ENCODE measurements around the gene UBA5.

UBA5 gene

DNA sequence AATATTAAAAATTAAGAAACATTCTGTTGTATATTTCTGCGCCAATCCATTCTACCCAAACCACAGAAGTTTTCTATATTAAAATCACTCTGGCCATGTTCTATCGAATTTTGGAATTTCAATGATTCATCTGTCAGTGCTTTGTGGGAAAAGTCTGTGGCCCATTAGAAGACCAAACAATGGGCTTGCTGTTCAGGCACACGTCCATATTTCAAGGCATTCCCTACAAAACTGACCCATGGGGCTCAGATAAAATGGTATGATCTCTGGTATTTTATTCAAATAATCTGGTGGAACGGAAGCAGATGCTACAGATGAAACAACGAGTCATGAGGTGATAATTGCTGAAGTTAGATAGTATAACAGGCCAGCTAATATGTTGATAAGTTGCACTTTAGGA lies 49.6 kb downstream of the UBA5 start:
- no peak overlapping the region for H3K27ac ChIP-seq
- no peak overlapping the region for H3K4me3 ChIP-seq

DNA sequence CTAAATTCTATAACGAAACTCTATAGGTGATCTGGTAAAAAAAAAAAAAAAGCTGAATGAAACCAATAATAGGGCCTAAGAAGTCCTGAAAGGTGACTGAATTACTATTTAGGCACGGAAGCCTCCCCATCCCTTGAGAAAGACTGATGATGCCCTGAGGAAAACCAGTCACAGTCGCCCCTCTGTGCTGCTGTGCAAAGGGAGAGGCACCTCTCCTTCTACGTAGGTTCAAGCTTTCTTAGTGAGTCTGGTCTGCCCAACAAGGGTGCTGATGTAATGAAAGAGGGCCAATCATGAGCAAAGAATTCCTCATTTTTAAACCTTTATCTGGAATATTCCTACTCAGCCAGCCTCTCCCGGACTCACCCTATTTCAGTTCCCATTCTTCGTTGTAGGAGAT lies 50.2 kb downstream of the UBA5 start:
- no peak overlapping the region for H3K27ac ChIP-seq
- H3K4me3 ChIP-seq: no peak overlapping the region

DNA sequence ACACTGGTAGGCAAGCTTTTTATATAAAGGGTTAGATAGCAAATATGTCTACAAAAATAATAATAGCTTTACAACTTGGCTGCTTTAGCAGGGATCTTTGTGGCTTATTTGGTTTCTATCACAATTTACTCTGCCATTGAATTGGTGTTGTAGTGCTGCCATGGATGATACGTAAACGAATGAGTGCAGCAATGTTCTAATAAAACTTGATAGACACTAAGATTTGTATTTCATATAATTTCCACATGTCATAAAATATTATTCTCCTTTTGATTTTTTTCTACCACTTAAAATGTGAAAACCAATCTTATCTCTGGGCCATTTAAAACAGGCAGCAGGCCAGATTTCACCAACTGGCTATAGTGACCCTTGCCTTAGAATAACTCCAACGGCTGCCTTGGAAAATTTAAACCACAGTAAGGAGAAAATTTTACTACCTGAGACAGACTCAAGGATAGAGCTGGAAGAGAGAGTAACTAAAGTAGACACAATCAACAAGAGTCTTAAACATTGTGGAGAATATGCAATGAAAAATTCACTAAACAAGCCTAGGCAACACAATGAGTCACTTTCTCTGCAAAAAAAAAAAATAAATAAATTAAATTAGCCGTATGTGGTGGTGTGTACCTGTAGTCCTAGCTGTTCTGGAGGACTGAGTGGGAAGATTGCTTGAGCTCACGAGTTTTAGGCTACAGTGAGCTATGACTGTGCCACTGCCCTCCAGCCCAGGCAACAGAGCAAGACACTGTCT lies 54.0 kb downstream of the UBA5 start:
- Histone ChIP-seq H3K4me3 (no peak overlapping the region), H3K27ac (no peak overlapping the region)

DNA sequence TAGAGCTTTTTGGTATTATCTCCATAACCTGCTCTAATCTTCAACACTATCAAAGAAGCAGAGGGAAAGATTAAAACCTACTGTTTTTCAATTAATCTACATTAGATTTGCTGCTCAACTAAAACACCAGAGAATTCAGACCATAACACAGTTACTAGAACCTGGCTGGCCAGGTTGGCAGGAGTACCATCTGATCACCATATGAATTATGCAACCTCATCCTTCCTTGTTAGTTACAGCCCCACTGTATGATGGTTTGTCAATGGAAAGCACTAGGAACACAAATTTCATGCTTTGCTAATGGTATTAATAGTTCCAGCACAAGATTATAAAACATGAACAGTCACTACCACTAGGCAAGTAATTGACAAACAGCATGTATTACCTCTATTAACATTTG lies 56.2 kb downstream of the UBA5 start:
- H3K4me3 ChIP-seq: no peak overlapping the region
- H3K27ac ChIP-seq: no peak overlapping the region

DNA sequence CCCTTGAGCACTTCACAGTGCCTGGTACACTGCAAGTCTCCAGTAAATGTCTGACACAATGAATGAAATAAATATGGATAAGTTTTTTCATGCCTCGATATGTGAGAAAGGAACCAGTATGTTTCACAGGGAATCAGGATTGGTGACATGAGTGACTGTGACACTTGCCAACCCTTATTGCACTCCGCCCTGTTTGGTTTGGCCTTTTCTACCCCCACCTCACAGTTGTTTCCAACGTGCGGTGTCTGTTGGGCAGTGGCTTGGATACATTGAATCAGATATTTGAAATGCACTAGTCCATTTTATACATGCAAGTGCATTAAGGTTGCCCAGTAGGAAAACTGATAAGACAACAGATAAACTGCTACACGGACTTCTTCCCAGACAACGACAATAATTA lies 60.1 kb downstream of the UBA5 start:
- Histone ChIP-seq H3K4me3 (no peak overlapping the region), H3K27ac (no peak overlapping the region)

DNA sequence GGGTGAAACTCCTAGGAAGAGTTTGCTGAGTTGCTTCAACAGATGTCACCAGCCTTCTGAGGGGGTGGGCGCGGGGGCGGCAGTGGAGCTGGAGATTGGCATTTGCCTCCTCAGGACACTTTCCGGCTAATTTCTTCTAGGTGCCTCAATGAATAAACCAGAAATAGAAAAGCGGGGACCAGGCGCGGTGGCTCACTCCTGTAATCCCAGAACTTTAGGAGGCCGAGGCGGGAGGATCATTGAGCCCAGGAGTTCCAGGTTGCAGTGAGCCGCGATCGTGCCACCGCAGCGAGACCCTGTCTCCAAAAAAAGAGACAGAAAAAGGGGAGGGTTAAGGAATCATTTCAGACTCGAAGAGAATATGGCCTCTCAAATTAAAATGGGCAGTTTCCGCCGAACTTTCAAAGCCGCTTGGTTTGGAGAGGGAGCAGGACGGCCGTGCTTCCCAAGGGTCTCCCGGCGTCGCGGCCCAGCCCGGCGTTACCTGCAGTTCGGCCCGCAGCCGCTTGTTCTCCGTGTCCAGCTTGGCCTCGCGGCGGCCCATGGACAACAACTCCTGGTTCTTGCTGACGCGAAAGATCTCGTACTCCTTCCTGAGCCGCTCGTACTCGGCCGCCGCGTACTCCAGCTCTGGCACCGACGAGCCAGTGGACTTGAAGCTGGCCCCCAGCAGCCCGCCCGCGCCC lies 61.5 kb downstream of the UBA5 start:
- H3K4me3 ChIP-seq: peak overlapping the region; percentile 63 to 98 (median 87)

DNA sequence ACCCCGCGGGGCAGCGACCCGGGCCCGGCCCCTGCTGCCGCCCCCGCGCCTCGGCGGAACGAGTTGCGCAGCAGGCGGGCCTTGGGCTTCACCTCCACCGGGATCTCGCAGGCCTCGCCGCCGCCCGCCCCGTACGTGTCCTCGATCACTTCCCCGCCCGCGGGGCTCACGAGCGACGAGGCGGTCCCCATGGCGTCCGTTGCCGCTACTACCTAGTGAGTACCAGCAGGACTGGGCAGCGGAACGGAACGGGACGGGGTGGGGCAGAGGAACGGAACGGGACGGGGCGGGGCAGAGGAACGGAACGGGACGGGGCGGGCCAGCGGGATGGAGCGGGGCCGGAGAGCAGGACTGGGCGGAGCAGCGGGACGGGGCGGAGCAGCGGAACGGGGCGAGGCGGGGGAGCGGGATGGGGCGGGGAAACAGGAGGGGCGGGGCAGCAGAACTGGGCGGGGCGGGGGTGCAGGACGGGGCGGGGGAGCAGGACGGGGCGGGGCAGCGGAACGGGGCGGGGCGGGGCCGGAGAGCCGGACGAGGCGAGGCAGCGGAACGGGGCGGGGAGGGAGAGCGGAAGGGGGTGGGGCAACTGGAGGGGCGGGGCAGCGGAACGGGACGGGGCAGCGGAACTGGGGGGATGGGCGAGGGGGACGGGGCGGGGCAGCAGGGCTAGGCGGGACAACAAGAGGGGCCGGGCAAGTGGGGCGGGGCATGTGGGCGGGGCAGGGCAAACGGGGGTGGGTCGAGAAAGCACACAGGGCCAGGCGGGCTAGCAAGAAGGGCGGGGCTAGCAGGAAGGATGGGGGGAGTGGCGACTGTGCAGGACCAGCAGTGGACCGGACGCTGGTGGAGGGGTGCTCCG lies 62.3 kb downstream of the UBA5 start, which contains the start of gene NPHP3:
TSS of gene NPHP3 (minus strand) at position 245 of the 859 bp plus-strand sequence. CDS start at position 191, 54 bp downstream.
- Histone ChIP-seq H3K4me3 (peak within 1 kb of the TSS; percentile 63 to 98 (median 87)), H3K27ac (peak within 1 kb of the TSS; percentile 82 to 98 (median 91))

More for the DNA sequence above, 61.5 kb downstream of the UBA5 start:
- peak overlapping the region; percentile 82 to 98 (median 91) for H3K27ac ChIP-seq

DNA sequence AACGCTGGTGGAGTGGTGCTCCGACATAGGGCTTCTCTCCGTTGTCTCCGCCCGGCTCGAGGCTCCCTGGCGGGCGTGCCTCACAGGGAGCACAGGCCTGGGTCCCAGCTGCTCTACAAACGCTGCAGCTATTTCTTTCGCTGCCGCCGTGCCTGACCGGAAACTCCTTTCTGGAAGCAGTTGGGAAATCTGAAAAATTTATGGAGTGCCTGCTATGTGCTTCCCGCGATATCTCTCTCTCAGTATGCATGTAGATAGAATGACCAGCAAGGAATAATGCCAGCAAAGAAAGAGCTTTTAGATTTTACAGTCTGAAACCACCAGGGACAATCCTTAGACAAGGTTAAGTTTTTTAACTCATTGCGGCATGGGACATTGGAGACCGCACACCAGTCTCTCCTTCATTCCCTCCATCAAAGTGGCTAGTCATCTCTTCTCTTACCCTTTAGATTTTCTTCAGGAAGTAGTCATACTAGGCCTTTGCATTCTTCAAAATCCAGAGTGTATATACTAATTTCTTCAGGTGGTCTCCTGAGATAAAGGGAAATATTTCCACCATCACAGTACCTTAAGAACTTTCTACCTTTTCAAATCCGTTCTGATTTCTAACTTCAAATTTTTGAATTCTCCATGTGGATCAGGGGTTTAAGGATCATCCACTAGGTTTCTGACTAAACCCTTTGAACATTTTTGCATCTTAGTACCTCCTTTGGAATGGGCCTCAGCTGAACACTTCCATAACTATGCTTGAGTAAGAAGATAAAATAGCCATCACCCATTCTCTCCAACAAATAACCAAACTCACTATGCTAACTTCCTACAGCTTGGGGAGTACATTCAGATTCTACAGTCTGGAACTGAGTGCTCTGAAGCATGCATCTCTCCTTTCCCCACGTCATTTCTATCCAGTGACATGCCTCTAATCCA lies 63.2 kb downstream of the UBA5 start:
- peak overlapping the region; percentile 41 to 64 (median 55) for H3K4me3 ChIP-seq
- peak overlapping the region in 20 of 21 experiments; percentile 33 to 86 (median 74) for H3K27ac ChIP-seq

DNA sequence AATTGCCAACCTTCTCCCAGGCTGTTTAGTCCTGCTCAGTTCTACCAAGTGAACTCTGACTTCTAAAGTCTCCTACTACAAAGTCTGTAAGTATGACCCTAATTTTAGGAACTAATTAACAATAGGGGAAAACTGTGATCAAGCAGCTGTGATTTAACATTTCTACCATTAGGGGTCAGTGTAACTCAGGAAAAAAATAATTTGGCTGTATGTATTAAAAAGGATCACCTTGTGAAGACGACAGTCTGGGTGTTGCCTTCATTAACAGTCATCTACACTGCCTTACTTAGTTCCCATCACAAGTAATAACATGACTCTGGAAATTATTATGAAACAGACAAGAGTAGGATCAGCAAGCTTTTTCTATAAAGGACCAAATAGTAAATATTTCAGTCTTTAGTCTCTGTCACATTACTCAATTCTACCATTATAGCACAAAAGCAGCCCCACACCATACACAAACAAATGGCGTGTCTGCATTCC lies 66.3 kb downstream of the UBA5 start:
- Histone ChIP-seq H3K4me3 (no peak overlapping the region), H3K27ac (no peak overlapping the region)

All from skin epidermis (tissue), 12 donors.